ENCODE measurements around the gene CHL1.

The CHL1 gene

GRCh38 chr3:426072-426471 lies 229.5 kb downstream of the CHL1 start:
- Histone ChIP-seq H3K27ac (ENCODE audit: low read length) (no peak overlapping the region), H3K27me3 (ENCODE audit: control insufficient read depth, insufficient read depth, low read length) (no peaks in the 10 kb centered on the region), H3K4me1 (ENCODE audit: control insufficient read depth, insufficient read depth, low read length) (no peaks in the 10 kb centered on the region), H3K4me3 (ENCODE audit: low read length) (no peak overlapping the region), H3K9me3 (ENCODE audit: control insufficient read depth, insufficient read depth, low read length) (peaks cover 6% of the 10 kb centered on the region), H3K36me3 (ENCODE audit: control insufficient read depth, insufficient read depth, low read length) (no peaks in the 10 kb centered on the region)
- no CpG with 5 or more reads among the region's 1 CpG for WGBS (ENCODE audit: insufficient coverage, insufficient read length)
- no peak for DNase-seq (ENCODE audit: low read depth, low spot score)

- no peak overlapping the region for H3K4me3 ChIP-seq (ENCODE audit: low read length)
- no peak for DNase-seq (ENCODE audit: low read depth, low spot score)
- no CpG with 5 or more reads among the region's 4 CpGs for WGBS (ENCODE audit: insufficient coverage, insufficient read length)
- no peaks in the 10 kb centered on the region for H3K27me3 ChIP-seq (ENCODE audit: control insufficient read depth, insufficient read depth, low read length)
- no peak overlapping the region for H3K27ac ChIP-seq (ENCODE audit: low read length)
- no peaks in the 10 kb centered on the region for H3K36me3 ChIP-seq (ENCODE audit: control insufficient read depth, insufficient read depth, low read length)
- H3K4me1 ChIP-seq (ENCODE audit: control insufficient read depth, insufficient read depth, low read length), result no peaks in the 10 kb centered on the region
- peaks cover 6% of the 10 kb centered on the region for H3K9me3 ChIP-seq (ENCODE audit: control insufficient read depth, insufficient read depth, low read length)
Observed at GRCh38 chr3:427128-427527, 230.6 kb downstream of the CHL1 start.

GRCh38 chr3:430186-430585 lies 233.6 kb downstream of the CHL1 start:
- Histone ChIP-seq H3K27me3 (ENCODE audit: control insufficient read depth, insufficient read depth, low read length) (no peaks in the 10 kb centered on the region), H3K4me3 (ENCODE audit: low read length) (no peak overlapping the region), H3K9me3 (ENCODE audit: control insufficient read depth, insufficient read depth, low read length) (peaks cover 3% of the 10 kb centered on the region; the same call in 1 of the 2 replicates), H3K27ac (ENCODE audit: low read length) (no peak overlapping the region), H3K36me3 (ENCODE audit: control insufficient read depth, insufficient read depth, low read length) (no peaks in the 10 kb centered on the region), H3K4me1 (ENCODE audit: control insufficient read depth, insufficient read depth, low read length) (no peaks in the 10 kb centered on the region)
- DNase-seq (ENCODE audit: low read depth, low spot score), result no peak
- no CpG with 5 or more reads among the region's 4 CpGs for WGBS (ENCODE audit: insufficient coverage, insufficient read length)

- DNase-seq (ENCODE audit: low read depth, low spot score), result no peak
- Histone ChIP-seq H3K27me3 (ENCODE audit: control insufficient read depth, insufficient read depth, low read length) (no peaks in the 10 kb centered on the region), H3K36me3 (ENCODE audit: control insufficient read depth, insufficient read depth, low read length) (no peaks in the 10 kb centered on the region), H3K4me1 (ENCODE audit: control insufficient read depth, insufficient read depth, low read length) (no peaks in the 10 kb centered on the region), H3K4me3 (ENCODE audit: low read length) (no peak overlapping the region), H3K9me3 (ENCODE audit: control insufficient read depth, insufficient read depth, low read length) (peaks cover 1% of the 10 kb centered on the region; the same call in 1 of the 2 replicates), H3K27ac (ENCODE audit: low read length) (no peak overlapping the region)
- whole genome bisulfite sequencing (ENCODE audit: insufficient coverage, insufficient read length), result no CpG with 5 or more reads among the region's 3 CpGs
Observed at GRCh38 chr3:435161-435560, 238.6 kb downstream of the CHL1 start.

- no peak overlapping the region for H3K27ac ChIP-seq (ENCODE audit: low read length)
- WGBS (ENCODE audit: insufficient coverage, insufficient read length), result no CpG with 5 or more reads among the region's 2 CpGs
- H3K36me3 ChIP-seq (ENCODE audit: control insufficient read depth, insufficient read depth, low read length), result no peaks in the 10 kb centered on the region
- H3K4me1 ChIP-seq (ENCODE audit: control insufficient read depth, insufficient read depth, low read length), result no peaks in the 10 kb centered on the region
- H3K9me3 ChIP-seq (ENCODE audit: control insufficient read depth, insufficient read depth, low read length), result peaks cover 1% of the 10 kb centered on the region; the same call in 1 of the 2 replicates
- H3K27me3 ChIP-seq (ENCODE audit: control insufficient read depth, insufficient read depth, low read length), result no peaks in the 10 kb centered on the region
- H3K4me3 ChIP-seq (ENCODE audit: low read length), result no peak overlapping the region
- no peak for DNase-seq (ENCODE audit: low read depth, low spot score)
Observed at GRCh38 chr3:436053-436452, 239.5 kb downstream of the CHL1 start.

- 100% methylated on average over 3 of the region's 5 CpGs for WGBS (ENCODE audit: insufficient coverage, insufficient read length)
Observed at GRCh38 chr3:440826-441225, 244.3 kb downstream of the CHL1 start.

GRCh38 chr3:445960-446359 lies 249.4 kb downstream of the CHL1 start:
- no CpG with 5 or more reads among the region's 2 CpGs for WGBS (ENCODE audit: insufficient coverage, insufficient read length)
- no peaks in the 10 kb centered on the region for H3K36me3 ChIP-seq (ENCODE audit: control insufficient read depth, insufficient read depth, low read length)
- H3K4me1 ChIP-seq (ENCODE audit: control insufficient read depth, insufficient read depth, low read length), result no peaks in the 10 kb centered on the region
- H3K4me3 ChIP-seq (ENCODE audit: low read length), result no peak overlapping the region
- no peaks in the 10 kb centered on the region for H3K27me3 ChIP-seq (ENCODE audit: control insufficient read depth, insufficient read depth, low read length)
- H3K27ac ChIP-seq (ENCODE audit: low read length), result no peak overlapping the region
- no peak for DNase-seq (ENCODE audit: low read depth, low spot score)
- peaks cover 11% of the 10 kb centered on the region for H3K9me3 ChIP-seq (ENCODE audit: control insufficient read depth, insufficient read depth, low read length)

More at GRCh38 chr3:440826-441225, 244.3 kb downstream of the CHL1 start:
- peaks cover 6% of the 10 kb centered on the region for H3K9me3 ChIP-seq (ENCODE audit: control insufficient read depth, insufficient read depth, low read length)
- no peak overlapping the region for H3K4me3 ChIP-seq (ENCODE audit: low read length)
- DNase-seq (ENCODE audit: low read depth, low spot score), result no peak
- H3K27ac ChIP-seq (ENCODE audit: low read length), result no peak overlapping the region
- H3K27me3 ChIP-seq (ENCODE audit: control insufficient read depth, insufficient read depth, low read length), result no peaks in the 10 kb centered on the region
- no peaks in the 10 kb centered on the region for H3K36me3 ChIP-seq (ENCODE audit: control insufficient read depth, insufficient read depth, low read length)
- no peaks in the 10 kb centered on the region for H3K4me1 ChIP-seq (ENCODE audit: control insufficient read depth, insufficient read depth, low read length)

- WGBS (ENCODE audit: insufficient coverage, insufficient read length), result no CpG with 5 or more reads among the region's 5 CpGs
Observed at GRCh38 chr3:447671-448070, 251.1 kb downstream of the CHL1 start.

GRCh38 chr3:449711-450110 lies 253.1 kb downstream of the CHL1 start:
- no peak for DNase-seq (ENCODE audit: low read depth, low spot score)
- Histone ChIP-seq H3K27me3 (ENCODE audit: control insufficient read depth, insufficient read depth, low read length) (no peaks in the 10 kb centered on the region), H3K4me3 (ENCODE audit: low read length) (no peak overlapping the region), H3K4me1 (ENCODE audit: control insufficient read depth, insufficient read depth, low read length) (no peaks in the 10 kb centered on the region), H3K36me3 (ENCODE audit: control insufficient read depth, insufficient read depth, low read length) (no peaks in the 10 kb centered on the region), H3K27ac (ENCODE audit: low read length) (no peak overlapping the region), H3K9me3 (ENCODE audit: control insufficient read depth, insufficient read depth, low read length) (peaks cover 9% of the 10 kb centered on the region)
- WGBS (ENCODE audit: insufficient coverage, insufficient read length), result no CpG with 5 or more reads among the region's 4 CpGs

More at GRCh38 chr3:447671-448070, 251.1 kb downstream of the CHL1 start:
- no peak for DNase-seq (ENCODE audit: low read depth, low spot score)
- no peaks in the 10 kb centered on the region for H3K36me3 ChIP-seq (ENCODE audit: control insufficient read depth, insufficient read depth, low read length)
- no peaks in the 10 kb centered on the region for H3K4me1 ChIP-seq (ENCODE audit: control insufficient read depth, insufficient read depth, low read length)
- H3K27ac ChIP-seq (ENCODE audit: low read length), result no peak overlapping the region
- no peaks in the 10 kb centered on the region for H3K27me3 ChIP-seq (ENCODE audit: control insufficient read depth, insufficient read depth, low read length)
- no peak overlapping the region for H3K4me3 ChIP-seq (ENCODE audit: low read length)
- peaks cover 12% of the 10 kb centered on the region for H3K9me3 ChIP-seq (ENCODE audit: control insufficient read depth, insufficient read depth, low read length)

GRCh38 chr3:452221-452620 lies 255.7 kb downstream of the CHL1 start:
- no peaks in the 10 kb centered on the region for H3K36me3 ChIP-seq (ENCODE audit: control insufficient read depth, insufficient read depth, low read length)
- no CpG with 5 or more reads among the region's 2 CpGs for WGBS (ENCODE audit: insufficient coverage, insufficient read length)
- H3K4me3 ChIP-seq (ENCODE audit: low read length), result no peak overlapping the region
- no peaks in the 10 kb centered on the region for H3K27me3 ChIP-seq (ENCODE audit: control insufficient read depth, insufficient read depth, low read length)
- H3K9me3 ChIP-seq (ENCODE audit: control insufficient read depth, insufficient read depth, low read length), result peaks cover 8% of the 10 kb centered on the region
- no peak for DNase-seq (ENCODE audit: low read depth, low spot score)
- H3K27ac ChIP-seq (ENCODE audit: low read length), result no peak overlapping the region
- no peaks in the 10 kb centered on the region for H3K4me1 ChIP-seq (ENCODE audit: control insufficient read depth, insufficient read depth, low read length)

- H3K27ac ChIP-seq (ENCODE audit: low read length), result no peak overlapping the region
- H3K9me3 ChIP-seq (ENCODE audit: control insufficient read depth, insufficient read depth, low read length), result peaks cover 8% of the 10 kb centered on the region
- H3K27me3 ChIP-seq (ENCODE audit: control insufficient read depth, insufficient read depth, low read length), result no peaks in the 10 kb centered on the region
- no peak for DNase-seq (ENCODE audit: low read depth, low spot score)
- no peaks in the 10 kb centered on the region for H3K36me3 ChIP-seq (ENCODE audit: control insufficient read depth, insufficient read depth, low read length)
- no peak overlapping the region for H3K4me3 ChIP-seq (ENCODE audit: low read length)
- H3K4me1 ChIP-seq (ENCODE audit: control insufficient read depth, insufficient read depth, low read length), result no peaks in the 10 kb centered on the region
- WGBS (ENCODE audit: insufficient coverage, insufficient read length), result no CpG with 5 or more reads among the region's 4 CpGs
Observed at GRCh38 chr3:453106-453505, 256.5 kb downstream of the CHL1 start.
